Measurements from ENCODE around the gene TRAPPC2B. TPM values are rescaled to one million over a fixed set of nuclear protein-coding genes. Genes with fewer than 3 reads are reported as not detected.
A peak's percentile ranks its signal among the peaks of the same experiment; 100 is the strongest.
"Not testable (repeated sequence)": the region's sequence is repeated elsewhere in the genome, so short reads cannot be mapped to it uniquely, and the experiment has no call there.

Gene TRAPPC2B
- total RNA-seq, 1 donor from 2014 or later: 15.7 TPM

GRCh38 chr19:57363688-57364181 is 384 bp downstream of the TRAPPC2B start:
- peaks cover 7% of the 10 kb centered on the region for H3K4me1 Mint-ChIP-seq (ENCODE audit: low read depth, unreplicated experiment)
- H3K27me3 Mint-ChIP-seq (ENCODE audit: unreplicated experiment): peaks cover 2% of the 10 kb centered on the region
- H3K27ac Mint-ChIP-seq (ENCODE audit: unreplicated experiment): peak overlapping the region; percentile 88
- H3K9me3 Mint-ChIP-seq (ENCODE audit: unreplicated experiment): peaks cover 4% of the 10 kb centered on the region
- TF ChIP-seq CTCF (IDR thresholded peaks at IDR 0.05; ENCODE audit: partially characterized antibody, unreplicated experiment): no peak
- H3K36me3 Mint-ChIP-seq (ENCODE audit: unreplicated experiment): no peaks in the 10 kb centered on the region
- no peak for DNase-seq
- peak overlapping the region; percentile 97 for H3K4me3 Mint-ChIP-seq (ENCODE audit: unreplicated experiment)

GRCh38 chr19:57366776-57367175 is 3.4 kb downstream of the TRAPPC2B start:
- H3K27me3 Mint-ChIP-seq (ENCODE audit: unreplicated experiment): peaks cover 6% of the 10 kb centered on the region
- no peak overlapping the region for H3K4me3 Mint-ChIP-seq (ENCODE audit: unreplicated experiment)
- no peak for DNase-seq
- peaks cover 10% of the 10 kb centered on the region for H3K9me3 Mint-ChIP-seq (ENCODE audit: unreplicated experiment)
- H3K36me3 Mint-ChIP-seq (ENCODE audit: unreplicated experiment): peaks cover 14% of the 10 kb centered on the region
- no peak for TF ChIP-seq CTCF (IDR thresholded peaks at IDR 0.05; ENCODE audit: partially characterized antibody, unreplicated experiment)
- H3K27ac Mint-ChIP-seq (ENCODE audit: unreplicated experiment): no peak overlapping the region
- peaks cover 7% of the 10 kb centered on the region for H3K4me1 Mint-ChIP-seq (ENCODE audit: low read depth, unreplicated experiment)

- no peak for TF ChIP-seq CTCF (IDR thresholded peaks at IDR 0.05; ENCODE audit: partially characterized antibody, unreplicated experiment)
- DNase-seq: no peak
- Mint-ChIP-seq H3K4me3 (ENCODE audit: unreplicated experiment) (no peak overlapping the region), H3K27me3 (ENCODE audit: unreplicated experiment) (peaks cover 6% of the 10 kb centered on the region), H3K9me3 (ENCODE audit: unreplicated experiment) (peaks cover 15% of the 10 kb centered on the region), H3K27ac (ENCODE audit: unreplicated experiment) (no peak overlapping the region), H3K36me3 (ENCODE audit: unreplicated experiment) (peaks cover 81% of the 10 kb centered on the region), H3K4me1 (ENCODE audit: low read depth, unreplicated experiment) (no peaks in the 10 kb centered on the region)
Observed at GRCh38 chr19:57374179-57374578, 10.8 kb downstream of the TRAPPC2B start.

GRCh38 chr19:57374647-57375046 is 11.3 kb downstream of the TRAPPC2B start:
- not testable (repeated sequence) for H3K27ac Mint-ChIP-seq (ENCODE audit: unreplicated experiment); H3K4me3 Mint-ChIP-seq (ENCODE audit: unreplicated experiment); H3K4me1 Mint-ChIP-seq (ENCODE audit: low read depth, unreplicated experiment); DNase-seq; H3K27me3 Mint-ChIP-seq (ENCODE audit: unreplicated experiment)
- peaks cover 14% of the 10 kb centered on the region for H3K9me3 Mint-ChIP-seq (ENCODE audit: unreplicated experiment)
- H3K36me3 Mint-ChIP-seq (ENCODE audit: unreplicated experiment): peaks cover 82% of the 10 kb centered on the region

- Mint-ChIP-seq H3K27ac (ENCODE audit: unreplicated experiment) (no peak overlapping the region), H3K9me3 (ENCODE audit: unreplicated experiment) (peaks cover 9% of the 10 kb centered on the region), H3K4me1 (ENCODE audit: low read depth, unreplicated experiment) (no peaks in the 10 kb centered on the region), H3K36me3 (ENCODE audit: unreplicated experiment) (peaks cover 75% of the 10 kb centered on the region), H3K27me3 (ENCODE audit: unreplicated experiment) (peaks cover 2% of the 10 kb centered on the region), H3K4me3 (ENCODE audit: unreplicated experiment) (no peak overlapping the region)
- no peak for DNase-seq
- no peak for TF ChIP-seq CTCF (IDR thresholded peaks at IDR 0.05; ENCODE audit: partially characterized antibody, unreplicated experiment)
Observed at GRCh38 chr19:57376151-57376550, 12.8 kb downstream of the TRAPPC2B start.
